HS-27A (cell line): ENCODE measurements around the gene CCM2L.
A peak's percentile ranks its signal among the peaks of the same experiment; 100 is the strongest.

Source experiments
- DNase-seq: peaks from one replicate; pipeline ENCODE4 v3.0.0-alpha.2; 2012; ENCODE audit warnings: low read depth, missing footprints

Gene CCM2L

GRCh38 chr20:32059189-32059588 lies 49.0 kb downstream of the CCM2L start:
- DNase-seq: no peak

GRCh38 chr20:32062776-32063170 lies 52.5 kb downstream of the CCM2L start:
- no peak for DNase-seq

DNA sequence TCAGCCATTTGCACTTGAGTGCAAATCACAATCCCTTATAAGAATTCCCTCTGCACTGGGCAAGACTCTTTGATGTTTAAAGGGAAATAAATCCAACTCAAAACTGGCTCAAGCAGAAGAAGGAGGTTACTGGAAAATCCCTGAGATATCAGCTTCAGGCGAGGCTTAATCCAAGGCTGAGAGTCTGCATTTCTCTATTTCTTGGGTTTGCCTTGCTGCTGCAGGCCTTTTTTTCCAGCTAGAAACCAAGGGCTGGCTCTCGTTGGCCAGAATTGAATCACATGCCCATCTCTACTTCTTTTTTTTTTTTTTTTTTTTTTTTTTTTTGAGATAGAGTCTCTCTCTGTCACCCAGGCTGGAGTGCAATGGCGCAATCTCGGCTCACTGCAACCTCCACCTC lies 53.5 kb downstream of the CCM2L start:
- no peak for DNase-seq

- DNase-seq: no peak
Observed at GRCh38 chr20:32064667-32065066, 54.4 kb downstream of the CCM2L start.

DNA sequence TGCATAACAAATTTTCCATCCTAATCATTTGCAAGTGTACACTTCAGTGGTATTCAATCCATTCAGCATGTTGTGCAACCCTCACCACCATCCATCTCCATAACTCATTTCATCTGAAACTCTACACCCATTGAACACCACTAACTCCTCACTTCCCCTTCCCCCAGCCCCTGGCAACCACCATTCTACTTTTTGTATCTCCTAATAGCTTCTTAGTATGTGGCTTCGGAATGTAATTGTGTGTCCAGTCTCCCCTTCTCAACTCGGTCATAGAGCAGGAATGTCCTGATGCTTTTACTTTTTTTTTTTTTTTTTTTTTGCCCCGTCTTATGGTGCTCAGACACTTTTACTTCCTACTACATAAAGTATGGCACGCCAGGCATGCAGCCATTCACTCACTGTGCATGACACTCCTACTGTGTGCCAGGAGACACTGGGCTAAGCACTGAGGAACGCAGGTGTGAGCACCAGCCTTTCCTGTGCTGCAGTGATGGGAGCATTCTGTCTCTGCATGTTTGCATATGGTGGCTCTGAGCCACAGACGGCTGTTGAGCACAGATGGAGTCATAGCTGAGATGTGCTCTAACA lies 57.1 kb downstream of the CCM2L start:
- DNase-seq: peak; percentile 96

GRCh38 chr20:32068174-32068573 lies 57.9 kb downstream of the CCM2L start:
- no peak for DNase-seq

DNA sequence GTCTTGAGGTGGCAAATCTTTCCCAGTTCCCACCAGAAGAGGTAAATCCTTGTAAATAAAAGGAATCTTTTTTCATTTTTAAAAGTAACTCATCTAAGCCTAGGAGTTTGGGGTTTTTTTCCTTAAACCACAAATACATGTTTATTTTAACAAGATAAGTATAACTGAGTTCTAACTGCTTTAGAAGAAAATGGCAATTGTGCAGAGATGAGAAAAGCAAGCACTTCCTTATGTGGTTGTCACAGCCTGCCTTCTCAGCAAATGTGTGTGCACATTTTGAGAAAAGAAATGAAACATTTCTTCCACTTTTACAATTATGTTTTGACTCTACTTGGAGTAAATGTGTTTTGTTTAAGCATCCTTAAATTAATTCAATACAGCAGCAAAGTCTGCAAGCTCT lies 59.5 kb downstream of the CCM2L start:
- DNase-seq: no peak

- no peak for DNase-seq
Observed at GRCh38 chr20:32070282-32070681, 60.0 kb downstream of the CCM2L start.

DNA sequence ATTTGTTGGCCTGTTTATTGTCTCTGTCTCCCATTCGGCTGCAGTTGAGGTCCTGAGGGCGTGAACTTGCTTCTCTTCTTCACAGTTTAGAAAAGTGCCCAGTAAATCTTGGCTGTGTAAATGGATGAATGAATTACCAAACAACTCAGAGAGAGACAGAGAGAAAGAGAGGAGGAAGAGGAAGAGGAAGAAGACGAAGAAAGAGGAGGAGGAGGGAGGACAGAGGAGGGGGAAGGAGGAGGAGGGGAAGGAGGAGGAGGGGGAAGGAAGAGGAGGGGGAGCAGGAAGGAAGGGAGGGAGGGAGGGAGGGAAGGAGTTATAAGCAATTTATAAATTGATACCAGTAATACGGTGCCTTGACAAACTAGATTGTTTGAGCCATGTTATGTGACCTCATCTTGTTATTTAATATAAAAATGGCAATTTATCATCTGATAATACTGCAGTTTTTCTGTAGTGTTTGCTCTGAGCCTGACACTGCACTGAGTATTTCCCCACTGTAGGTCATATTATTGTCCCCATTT lies 60.5 kb downstream of the CCM2L start:
- no peak for DNase-seq

GRCh38 chr20:32071395-32072167 lies 61.3 kb downstream of the CCM2L start:
- no peak for DNase-seq

DNA sequence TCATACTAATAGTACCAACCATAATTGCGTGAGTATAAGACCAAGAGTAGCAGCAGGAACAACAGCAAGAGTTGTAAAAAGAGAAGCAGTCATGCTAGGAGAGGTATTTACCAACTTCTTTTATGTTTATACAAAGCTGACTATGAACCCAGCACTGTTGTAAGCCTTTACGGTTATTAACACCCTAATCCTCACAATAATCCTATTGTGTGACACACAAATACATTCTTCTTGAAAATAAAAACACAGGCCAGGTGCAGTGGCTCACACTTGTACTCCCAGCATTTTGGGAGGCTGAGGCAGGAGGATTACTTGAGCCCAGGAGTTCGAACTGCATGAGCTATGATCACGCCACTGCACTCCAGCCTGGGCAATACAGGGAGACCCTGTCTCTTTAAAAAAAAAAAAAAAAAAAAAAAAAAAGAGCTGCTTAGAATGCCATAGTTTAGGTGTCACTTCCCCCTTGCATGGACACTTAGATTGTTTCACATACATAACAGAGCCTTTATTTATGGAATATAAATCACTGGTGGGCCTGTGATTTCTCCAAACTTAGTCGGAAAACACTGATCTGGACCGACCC lies 62.0 kb downstream of the CCM2L start:
- peak; percentile 24 for DNase-seq

DNA sequence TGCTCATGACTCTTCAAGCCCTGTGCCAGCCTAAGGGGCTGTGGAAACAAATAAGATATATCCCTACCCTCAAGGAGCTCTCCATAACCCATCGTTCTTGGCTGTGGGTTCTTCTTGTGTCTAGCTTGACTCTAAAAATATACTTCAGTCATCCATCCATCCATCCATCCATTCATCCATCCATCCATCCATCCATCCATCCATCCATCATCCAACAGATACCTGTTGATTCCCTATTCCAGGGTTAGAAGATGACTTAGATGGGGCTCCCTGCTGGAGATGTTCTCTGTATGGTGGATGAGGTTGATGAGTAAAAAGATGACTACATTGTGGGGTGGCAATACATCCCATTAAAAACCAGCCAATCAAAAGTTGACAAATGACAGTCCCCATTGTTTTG lies 65.3 kb downstream of the CCM2L start:
- DNase-seq: no peak

DNA sequence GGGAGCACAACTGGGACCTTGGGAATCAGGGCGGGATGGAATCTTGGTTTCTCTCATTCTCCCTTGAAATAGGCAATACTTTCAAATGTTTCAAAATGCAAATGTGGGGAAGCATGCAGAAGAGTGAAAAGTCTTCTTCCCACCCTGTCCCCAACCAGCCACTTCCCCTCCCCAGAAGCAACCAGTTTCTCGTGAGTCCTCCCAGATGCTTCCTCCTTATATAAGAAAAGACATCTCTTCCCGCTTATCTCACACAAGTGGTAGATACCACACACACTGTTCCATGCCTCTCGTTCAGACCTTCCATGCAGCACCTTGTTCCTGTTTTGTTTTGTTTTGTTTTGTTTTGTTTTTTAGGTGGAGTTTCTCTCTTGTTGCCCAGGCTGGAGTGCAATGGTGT lies 67.0 kb downstream of the CCM2L start:
- DNase-seq: no peak

- no peak for DNase-seq
Observed at GRCh38 chr20:32078322-32078721, 68.1 kb downstream of the CCM2L start.

DNA sequence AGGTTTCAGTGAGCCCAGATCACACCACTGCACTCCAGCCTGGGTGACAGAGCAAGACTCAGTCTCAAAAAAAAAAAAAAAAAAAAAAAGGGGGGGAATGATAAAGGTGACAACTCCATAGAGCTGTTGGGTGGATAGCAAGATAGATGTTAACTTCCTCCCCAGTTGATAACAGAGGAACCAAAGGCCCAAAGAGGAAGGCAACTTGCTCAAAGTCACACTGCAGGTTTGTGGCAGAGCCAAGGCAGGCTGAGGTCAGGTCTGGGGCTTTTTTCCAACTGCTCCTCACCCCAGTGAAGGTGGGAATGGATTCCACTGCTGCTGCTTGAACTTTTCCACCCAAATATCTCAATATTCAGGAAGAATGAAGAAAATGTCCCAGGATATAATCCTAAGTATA lies 68.6 kb downstream of the CCM2L start:
- no peak for DNase-seq

DNA sequence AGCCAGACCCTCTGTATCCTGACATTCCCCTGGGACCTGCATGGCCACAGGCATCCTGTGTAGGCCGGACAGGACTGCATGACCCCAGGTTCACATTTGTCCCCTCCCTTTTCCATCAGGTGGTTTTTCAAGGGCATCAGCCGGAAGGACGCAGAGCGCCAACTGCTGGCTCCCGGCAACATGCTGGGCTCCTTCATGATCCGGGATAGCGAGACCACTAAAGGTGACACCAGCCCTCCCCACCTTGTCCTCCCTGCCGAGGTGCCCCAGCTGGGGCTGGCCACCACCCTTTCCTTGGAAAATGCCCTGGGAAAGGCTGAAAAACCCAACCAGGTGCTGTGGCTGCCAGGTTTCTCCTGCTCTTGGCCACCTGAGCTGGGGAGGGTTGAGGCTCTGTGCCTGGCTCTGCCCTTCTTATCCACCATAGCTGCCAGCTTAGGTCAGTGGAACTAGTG lies 69.4 kb downstream of the CCM2L start:
- no peak for DNase-seq

DNA sequence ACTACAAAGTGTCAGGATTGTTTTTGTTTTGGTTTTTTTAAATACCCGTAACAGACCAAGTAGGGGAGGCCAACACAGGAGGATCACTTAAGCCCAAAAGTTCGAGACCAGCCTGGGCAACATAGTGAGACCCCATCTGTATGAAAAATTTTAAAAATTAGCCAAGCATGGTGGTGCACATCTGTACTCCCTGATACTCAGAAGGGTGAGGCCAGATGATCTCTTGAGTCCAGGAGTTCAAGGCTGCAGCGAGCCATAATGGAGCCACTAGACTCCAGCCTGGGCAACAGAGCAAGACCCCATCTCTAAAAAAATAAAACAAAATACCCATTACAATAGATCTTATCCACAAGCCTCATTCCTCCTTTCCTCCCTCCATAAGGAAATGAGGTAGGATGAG lies 70.5 kb downstream of the CCM2L start:
- DNase-seq: no peak
